ENCODE data around the gene ERC2. TPM values are rescaled to one million over a fixed set of nuclear protein-coding genes. Genes with fewer than 3 reads are reported as not detected.

The ERC2 gene
- total and polyA plus RNA-seq, 7 experiments from 2014 or later, result not detected

GRCh38 chr3:56003129-56003528 is 465.1 kb downstream of the ERC2 start:
- Mint-ChIP-seq H3K27me3 (peaks cover 0 to 7% (median 0%) of the 10 kb centered on the region in 5 donors), H3K4me3 (no peak overlapping the region), H3K36me3 (no peaks in the 10 kb centered on the region), H3K4me1 (peaks cover 0 to 4% (median 0%) of the 10 kb centered on the region in 7 donors), H3K27ac (no peak overlapping the region), H3K9me3 (peaks cover 0 to 7% (median 0%) of the 10 kb centered on the region in 11 donors)
- ATAC-seq, result no peak
- no peaks in the 10 kb centered on the region for H3K4me1 ChIP-seq (ENCODE audit: control insufficient read depth in 2 of 2, insufficient read depth in 2 of 2, low read length in 2 of 2)
- no peaks in the 10 kb centered on the region for H3K36me3 ChIP-seq (ENCODE audit: control insufficient read depth in 2 of 3, insufficient read depth in 3 of 3, low read length in 3 of 3)
- H3K9me3 ChIP-seq (ENCODE audit: control insufficient read depth in 2 of 3, low read length in 3 of 3), result no peaks in the 10 kb centered on the region
- no peak overlapping the region for H3K4me3 ChIP-seq (ENCODE audit: low read length)
- no peak overlapping the region for H3K27ac ChIP-seq (ENCODE audit: low read depth, low read length)
- POLR2A ChIA-PET, result no interaction called here
- CTCF ChIA-PET, result no interaction called here
- intact Hi-C loops (cut with micrococcal nuclease), result no loop called here
- DNase-seq, result no peak
- no peaks in the 10 kb centered on the region for H3K27me3 ChIP-seq (ENCODE audit: control insufficient read depth in 2 of 2, insufficient read depth in 2 of 2, low read length in 2 of 2)

GRCh38 chr3:56001991-56002390 is 466.3 kb downstream of the ERC2 start:
- H3K36me3 ChIP-seq (ENCODE audit: control insufficient read depth in 2 of 3, insufficient read depth in 3 of 3, low read length in 3 of 3), result no peaks in the 10 kb centered on the region
- Mint-ChIP-seq H3K36me3 (no peaks in the 10 kb centered on the region), H3K27me3 (peaks cover 0 to 7% (median 0%) of the 10 kb centered on the region in 5 donors), H3K4me3 (no peak overlapping the region), H3K27ac (no peak overlapping the region), H3K9me3 (peaks cover 0 to 9% (median 0%) of the 10 kb centered on the region in 11 donors), H3K4me1 (peaks cover 0 to 4% (median 0%) of the 10 kb centered on the region in 7 donors)
- H3K4me1 ChIP-seq (ENCODE audit: control insufficient read depth in 2 of 2, insufficient read depth in 2 of 2, low read length in 2 of 2), result no peaks in the 10 kb centered on the region
- intact Hi-C loops (cut with micrococcal nuclease), result no loop called here
- no peak overlapping the region for H3K27ac ChIP-seq (ENCODE audit: low read depth, low read length)
- DNase-seq (no peak), ATAC-seq (no peak)
- H3K27me3 ChIP-seq (ENCODE audit: control insufficient read depth in 2 of 2, insufficient read depth in 2 of 2, low read length in 2 of 2), result no peaks in the 10 kb centered on the region
- no peak overlapping the region for H3K4me3 ChIP-seq (ENCODE audit: low read length)
- H3K9me3 ChIP-seq (ENCODE audit: control insufficient read depth in 2 of 3, low read length in 3 of 3), result no peaks in the 10 kb centered on the region
- ChIA-PET CTCF (no interaction called here), POLR2A (no interaction called here)

GRCh38 chr3:56001537-56001936 is 466.7 kb downstream of the ERC2 start:
- Mint-ChIP-seq H3K4me3 (no peak overlapping the region), H3K9me3 (peaks cover 0 to 9% (median 0%) of the 10 kb centered on the region in 11 donors), H3K4me1 (peaks cover 0 to 4% (median 0%) of the 10 kb centered on the region in 7 donors), H3K36me3 (no peaks in the 10 kb centered on the region), H3K27me3 (peaks cover 0 to 7% (median 0%) of the 10 kb centered on the region in 5 donors), H3K27ac (no peak overlapping the region)
- H3K4me3 ChIP-seq (ENCODE audit: low read length), result no peak overlapping the region
- ATAC-seq, result no peak
- H3K27ac ChIP-seq (ENCODE audit: low read depth, low read length), result no peak overlapping the region
- H3K9me3 ChIP-seq (ENCODE audit: control insufficient read depth in 2 of 3, low read length in 3 of 3), result no peaks in the 10 kb centered on the region
- intact Hi-C loops (cut with micrococcal nuclease), result no loop called here
- POLR2A ChIA-PET, result no interaction called here
- CTCF ChIA-PET, result no interaction called here
- no peaks in the 10 kb centered on the region for H3K36me3 ChIP-seq (ENCODE audit: control insufficient read depth in 2 of 3, insufficient read depth in 3 of 3, low read length in 3 of 3)
- no peak for DNase-seq
- no peaks in the 10 kb centered on the region for H3K4me1 ChIP-seq (ENCODE audit: control insufficient read depth in 2 of 2, insufficient read depth in 2 of 2, low read length in 2 of 2)
- H3K27me3 ChIP-seq (ENCODE audit: control insufficient read depth in 2 of 2, insufficient read depth in 2 of 2, low read length in 2 of 2), result no peaks in the 10 kb centered on the region

GRCh38 chr3:55989366-55989765 is 478.9 kb downstream of the ERC2 start:
- peaks cover 0 to 9% (median 4%) of the 10 kb centered on the region in 5 donors for H3K27me3 Mint-ChIP-seq

GRCh38 chr3:55988905-55989304 is 479.4 kb downstream of the ERC2 start:
- H3K36me3 ChIP-seq (ENCODE audit: control insufficient read depth in 2 of 3, insufficient read depth in 3 of 3, low read length in 3 of 3), result no peaks in the 10 kb centered on the region
- no peaks in the 10 kb centered on the region for H3K4me1 ChIP-seq (ENCODE audit: control insufficient read depth in 2 of 2, insufficient read depth in 2 of 2, low read length in 2 of 2)
- Mint-ChIP-seq H3K27ac (no peak overlapping the region), H3K4me1 (no peaks in the 10 kb centered on the region), H3K4me3 (no peak overlapping the region), H3K27me3 (peaks cover 0 to 9% (median 4%) of the 10 kb centered on the region in 5 donors), H3K9me3 (peaks cover 0 to 4% (median 0%) of the 10 kb centered on the region in 11 donors), H3K36me3 (no peaks in the 10 kb centered on the region)
- H3K9me3 ChIP-seq (ENCODE audit: control insufficient read depth in 2 of 3, low read length in 3 of 3), result no peaks in the 10 kb centered on the region
- H3K27ac ChIP-seq (ENCODE audit: low read depth, low read length), result no peak overlapping the region
- intact Hi-C loops (cut with micrococcal nuclease), result no loop called here
- CTCF ChIA-PET, result no interaction called here
- H3K4me3 ChIP-seq (ENCODE audit: low read length), result no peak overlapping the region
- H3K27me3 ChIP-seq (ENCODE audit: control insufficient read depth in 2 of 2, insufficient read depth in 2 of 2, low read length in 2 of 2), result no peaks in the 10 kb centered on the region
- POLR2A ChIA-PET, result no interaction called here
- no peak for ATAC-seq
- DNase-seq, result no peak

More at GRCh38 chr3:55989366-55989765, 478.9 kb downstream of the ERC2 start:
- CTCF ChIA-PET, result no interaction called here
- no peak overlapping the region for H3K27ac ChIP-seq (ENCODE audit: low read depth, low read length)
- Mint-ChIP-seq H3K4me3 (no peak overlapping the region), H3K9me3 (peaks cover 0 to 4% (median 0%) of the 10 kb centered on the region in 11 donors), H3K27ac (no peak overlapping the region), H3K4me1 (no peaks in the 10 kb centered on the region), H3K36me3 (no peaks in the 10 kb centered on the region)
- no peak overlapping the region for H3K4me3 ChIP-seq (ENCODE audit: low read length)
- POLR2A ChIA-PET, result no interaction called here
- no peak for DNase-seq
- no peaks in the 10 kb centered on the region for H3K4me1 ChIP-seq (ENCODE audit: control insufficient read depth in 2 of 2, insufficient read depth in 2 of 2, low read length in 2 of 2)
- H3K27me3 ChIP-seq (ENCODE audit: control insufficient read depth in 2 of 2, insufficient read depth in 2 of 2, low read length in 2 of 2), result no peaks in the 10 kb centered on the region
- intact Hi-C loops (cut with micrococcal nuclease), result no loop called here
- no peak for ATAC-seq
- H3K36me3 ChIP-seq (ENCODE audit: control insufficient read depth in 2 of 3, insufficient read depth in 3 of 3, low read length in 3 of 3), result no peaks in the 10 kb centered on the region
- H3K9me3 ChIP-seq (ENCODE audit: control insufficient read depth in 2 of 3, low read length in 3 of 3), result no peaks in the 10 kb centered on the region

- Histone ChIP-seq H3K4me1 (ENCODE audit: control insufficient read depth in 2 of 2, insufficient read depth in 2 of 2, low read length in 2 of 2) (no peaks in the 10 kb centered on the region), H3K36me3 (ENCODE audit: control insufficient read depth in 2 of 3, insufficient read depth in 3 of 3, low read length in 3 of 3) (no peaks in the 10 kb centered on the region), H3K9me3 (ENCODE audit: control insufficient read depth in 2 of 3, low read length in 3 of 3) (no peaks in the 10 kb centered on the region), H3K4me3 (ENCODE audit: low read length) (no peak overlapping the region), H3K27ac (ENCODE audit: low read depth, low read length) (no peak overlapping the region), H3K27me3 (ENCODE audit: control insufficient read depth in 2 of 2, insufficient read depth in 2 of 2, low read length in 2 of 2) (no peaks in the 10 kb centered on the region)
- Mint-ChIP-seq H3K27me3 (peaks cover 0 to 9% (median 0%) of the 10 kb centered on the region in 5 donors), H3K4me1 (no peaks in the 10 kb centered on the region), H3K9me3 (peaks cover 0 to 4% (median 0%) of the 10 kb centered on the region in 11 donors), H3K36me3 (no peaks in the 10 kb centered on the region), H3K27ac (no peak overlapping the region), H3K4me3 (no peak overlapping the region)
- no peak for DNase-seq
- ChIA-PET POLR2A (no interaction called here), CTCF (no interaction called here)
- ATAC-seq, result no peak
- intact Hi-C loops (cut with micrococcal nuclease), result no loop called here
These were observed 483.6 kb downstream of the ERC2 start for GRCh38 chr3:55984626-55985025.

GRCh38 chr3:55978953-55979352 is 489.3 kb downstream of the ERC2 start:
- Mint-ChIP-seq H3K27ac (no peak overlapping the region), H3K4me3 (no peak overlapping the region), H3K36me3 (no peaks in the 10 kb centered on the region), H3K9me3 (peaks cover 0 to 5% (median 2%) of the 10 kb centered on the region in 11 donors), H3K4me1 (peaks cover 0 to 5% (median 0%) of the 10 kb centered on the region in 7 donors), H3K27me3 (peaks cover 0 to 4% (median 0%) of the 10 kb centered on the region in 5 donors)
- Histone ChIP-seq H3K27me3 (ENCODE audit: control insufficient read depth in 2 of 2, insufficient read depth in 2 of 2, low read length in 2 of 2) (no peaks in the 10 kb centered on the region), H3K27ac (ENCODE audit: low read depth, low read length) (no peak overlapping the region), H3K9me3 (ENCODE audit: control insufficient read depth in 2 of 3, low read length in 3 of 3) (no peaks in the 10 kb centered on the region), H3K36me3 (ENCODE audit: control insufficient read depth in 2 of 3, insufficient read depth in 3 of 3, low read length in 3 of 3) (no peaks in the 10 kb centered on the region), H3K4me1 (ENCODE audit: control insufficient read depth in 2 of 2, insufficient read depth in 2 of 2, low read length in 2 of 2) (no peaks in the 10 kb centered on the region), H3K4me3 (ENCODE audit: low read length) (no peak overlapping the region)
- intact Hi-C loops (cut with micrococcal nuclease), result no loop called here
- ATAC-seq (no peak), DNase-seq (no peak)
- CTCF ChIA-PET, result no interaction called here
- POLR2A ChIA-PET, result no interaction called here
